Chondrocyte (in vitro differentiated cells): Measurements from ENCODE around the gene TBX3. TPM values are rescaled to one million over a fixed set of nuclear protein-coding genes. Genes with fewer than 3 reads are reported as not detected.

Experiments used
- DNase-seq: peaks from one replicate; pipeline ENCODE4 v3.0.0; 2021; ENCODE audit warnings: mixed read lengths, low spot score
- H3K27ac Mint-ChIP-seq: one replicate; pipeline ENCODE4 v1.8.0; 2021; ENCODE audit warnings: mild to moderate bottlenecking, moderate library complexity, mixed read lengths; ENCODE audit not compliant: unreplicated experiment
- H3K27me3 Mint-ChIP-seq: 2 replicates; pipeline ENCODE4 v1.8.0; 2021; ENCODE audit warnings: low read depth, mixed read lengths
- H3K36me3 Mint-ChIP-seq: 2 replicates; pipeline ENCODE4 v1.8.0; 2021; ENCODE audit warnings: low read depth, mixed read lengths
- H3K4me1 Mint-ChIP-seq: 2 replicates; pipeline ENCODE4 v1.8.0; 2021; ENCODE audit warnings: low read depth, mild to moderate bottlenecking, mixed read lengths
- H3K4me3 Mint-ChIP-seq: one replicate; pipeline ENCODE4 v1.8.0; 2021; ENCODE audit warnings: mild to moderate bottlenecking, moderate library complexity, mixed read lengths; ENCODE audit not compliant: unreplicated experiment
- H3K9me3 Mint-ChIP-seq: 2 replicates; pipeline ENCODE4 v1.8.0; 2021; ENCODE audit warnings: low read depth, mixed read lengths
- total RNA-seq: library from RNA; stranded (reverse); gene quantifications from 3 replicates; pipeline ENCODE4 v1.2.1, GENCODE V29; 2021
- TF ChIP-seq, protein P1 (sequence below): fragments of 200-600 bp; sonication (generic); IDR thresholded peaks from 2 replicates; pipeline ENCODE4 v1.5.0; 2021; ENCODE audit warnings: antibody characterized with exemption, mild to moderate bottlenecking, moderate library complexity

The TBX3 gene
- total RNA-seq, 1 donor from 2014 or later, result 2.5 TPM

DNA sequence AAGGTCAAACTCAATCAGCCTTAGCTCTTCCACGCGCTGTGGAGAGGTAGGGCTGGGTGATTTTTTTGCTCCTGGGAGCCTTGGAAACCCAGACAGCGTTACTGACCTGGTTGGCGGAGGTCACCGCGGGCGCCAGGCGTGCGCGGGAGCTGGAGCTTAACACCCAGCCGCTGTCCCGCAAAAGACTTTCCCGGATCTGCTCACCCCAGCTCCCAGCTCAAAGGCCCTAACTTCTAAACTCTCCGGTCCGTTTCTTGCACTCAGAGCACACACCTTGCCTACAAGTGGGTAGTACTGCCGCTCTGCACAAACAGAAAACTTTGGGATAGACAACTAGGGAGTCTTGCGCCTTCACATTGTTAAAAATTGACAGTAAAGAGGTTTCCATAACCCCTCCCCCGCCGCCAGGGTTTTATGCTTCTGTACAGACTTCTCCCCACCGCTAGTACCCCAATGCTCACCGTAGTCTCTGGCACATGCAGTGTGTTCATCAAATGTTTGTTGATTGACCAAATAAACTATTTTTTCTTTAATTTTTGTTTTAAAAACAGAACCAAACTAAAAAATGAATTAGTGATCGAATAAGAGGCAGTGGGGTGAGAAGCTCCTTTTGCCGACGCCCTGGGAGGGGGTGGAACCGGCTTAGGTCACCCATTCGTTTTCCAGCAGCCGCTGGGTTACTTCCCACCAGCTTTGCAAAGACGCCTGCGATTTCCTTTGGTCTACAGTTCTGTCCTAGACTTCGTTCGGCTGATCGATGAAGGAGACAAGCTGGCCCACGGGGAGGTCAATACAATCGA, 12.7 kb upstream of the TBX3 start:
- DNase-seq, result no peak
- TF ChIP-seq, protein P1, sequence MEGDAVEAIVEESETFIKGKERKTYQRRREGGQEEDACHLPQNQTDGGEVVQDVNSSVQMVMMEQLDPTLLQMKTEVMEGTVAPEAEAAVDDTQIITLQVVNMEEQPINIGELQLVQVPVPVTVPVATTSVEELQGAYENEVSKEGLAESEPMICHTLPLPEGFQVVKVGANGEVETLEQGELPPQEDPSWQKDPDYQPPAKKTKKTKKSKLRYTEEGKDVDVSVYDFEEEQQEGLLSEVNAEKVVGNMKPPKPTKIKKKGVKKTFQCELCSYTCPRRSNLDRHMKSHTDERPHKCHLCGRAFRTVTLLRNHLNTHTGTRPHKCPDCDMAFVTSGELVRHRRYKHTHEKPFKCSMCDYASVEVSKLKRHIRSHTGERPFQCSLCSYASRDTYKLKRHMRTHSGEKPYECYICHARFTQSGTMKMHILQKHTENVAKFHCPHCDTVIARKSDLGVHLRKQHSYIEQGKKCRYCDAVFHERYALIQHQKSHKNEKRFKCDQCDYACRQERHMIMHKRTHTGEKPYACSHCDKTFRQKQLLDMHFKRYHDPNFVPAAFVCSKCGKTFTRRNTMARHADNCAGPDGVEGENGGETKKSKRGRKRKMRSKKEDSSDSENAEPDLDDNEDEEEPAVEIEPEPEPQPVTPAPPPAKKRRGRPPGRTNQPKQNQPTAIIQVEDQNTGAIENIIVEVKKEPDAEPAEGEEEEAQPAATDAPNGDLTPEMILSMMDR, result no peak
- no peaks in the 10 kb centered on the region for H3K9me3 Mint-ChIP-seq
- H3K27ac Mint-ChIP-seq, result no peak overlapping the region
- peaks cover 92% of the 10 kb centered on the region for H3K27me3 Mint-ChIP-seq
- peaks cover 25% of the 10 kb centered on the region for H3K4me1 Mint-ChIP-seq
- H3K4me3 Mint-ChIP-seq, result no peak overlapping the region
- no peaks in the 10 kb centered on the region for H3K36me3 Mint-ChIP-seq

- H3K36me3 Mint-ChIP-seq, result no peaks in the 10 kb centered on the region
- H3K4me1 Mint-ChIP-seq, result peaks cover 24% of the 10 kb centered on the region
- DNase-seq, result no peak
- TF ChIP-seq, protein P1, result no peak
- H3K9me3 Mint-ChIP-seq, result no peaks in the 10 kb centered on the region
- no peak overlapping the region for H3K27ac Mint-ChIP-seq
- H3K27me3 Mint-ChIP-seq, result peaks cover 93% of the 10 kb centered on the region
- no peak overlapping the region for H3K4me3 Mint-ChIP-seq
Measured at GRCh38 chr12:114695305-114695592, 11.3 kb upstream of the TBX3 start.

- TF ChIP-seq, protein P1, result no peak
- DNase-seq, result no peak
- Mint-ChIP-seq H3K36me3 (no peaks in the 10 kb centered on the region), H3K9me3 (no peaks in the 10 kb centered on the region), H3K4me3 (no peak overlapping the region), H3K27me3 (peaks cover 93% of the 10 kb centered on the region), H3K4me1 (peaks cover 19% of the 10 kb centered on the region), H3K27ac (no peak overlapping the region)
Measured at GRCh38 chr12:114694436-114695304, 10.7 kb upstream of the TBX3 start.

DNA sequence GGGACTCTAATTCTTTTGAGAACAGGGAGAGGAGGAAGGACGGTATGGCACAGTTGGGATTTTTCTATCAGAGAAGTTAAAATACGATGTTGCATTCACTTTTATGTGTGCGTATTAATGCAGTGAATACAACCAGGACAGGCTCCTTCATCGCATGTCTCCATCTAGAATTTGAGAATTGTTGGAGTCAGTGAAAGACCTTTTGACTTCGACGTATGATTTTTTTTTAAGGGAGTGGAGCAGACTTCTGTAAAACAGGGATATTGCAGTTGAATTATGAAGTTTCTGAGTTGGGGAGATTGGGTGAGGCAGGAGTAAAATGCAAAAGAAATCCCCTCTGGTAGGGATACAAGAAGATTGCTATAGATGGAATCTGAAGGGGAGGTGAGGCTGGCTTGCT, 9.6 kb upstream of the TBX3 start:
- peaks cover 93% of the 10 kb centered on the region for H3K27me3 Mint-ChIP-seq
- H3K4me1 Mint-ChIP-seq, result peaks cover 19% of the 10 kb centered on the region
- H3K9me3 Mint-ChIP-seq, result no peaks in the 10 kb centered on the region
- H3K27ac Mint-ChIP-seq, result no peak overlapping the region
- no peaks in the 10 kb centered on the region for H3K36me3 Mint-ChIP-seq
- DNase-seq, result no peak
- no peak overlapping the region for H3K4me3 Mint-ChIP-seq
- TF ChIP-seq, protein P1, result no peak

DNA sequence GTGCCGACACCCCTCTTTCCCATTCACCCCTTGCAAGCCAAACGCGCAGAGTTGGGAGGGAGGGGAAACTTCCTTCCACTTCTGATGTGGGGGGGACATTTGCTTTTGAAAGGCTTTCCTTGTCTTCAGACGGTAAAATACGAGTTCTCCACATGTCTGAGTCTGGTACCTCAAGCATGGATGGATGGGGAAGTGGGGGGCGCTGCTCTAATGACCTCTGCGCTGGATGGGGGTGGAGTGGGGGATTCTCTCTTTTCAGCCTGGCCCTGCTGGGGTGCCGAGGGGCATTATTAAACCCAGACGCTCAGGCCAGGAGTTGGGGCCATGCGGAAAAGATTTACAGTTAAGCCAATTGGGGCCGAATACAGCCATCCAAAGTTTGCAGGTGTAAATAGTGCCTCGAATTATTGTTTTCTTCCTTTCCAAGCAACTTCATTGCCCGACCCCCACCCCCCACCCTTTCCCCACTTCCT, 9.1 kb upstream of the TBX3 start:
- DNase-seq, result no peak
- Mint-ChIP-seq H3K4me1 (peaks cover 19% of the 10 kb centered on the region), H3K4me3 (peak overlapping the region; percentile 57), H3K36me3 (no peaks in the 10 kb centered on the region), H3K27me3 (peaks cover 93% of the 10 kb centered on the region), H3K9me3 (no peaks in the 10 kb centered on the region), H3K27ac (no peak overlapping the region)
- TF ChIP-seq, protein P1, result no peak
